ENCODE results near the gene CTIF. TPM values are rescaled to one million over a fixed set of nuclear protein-coding genes. Genes with fewer than 3 reads are reported as not detected.

Gene CTIF
- total and polyA plus RNA-seq, 2 experiments from 2014 or later: 22.1 to 27.9 TPM

DNA sequence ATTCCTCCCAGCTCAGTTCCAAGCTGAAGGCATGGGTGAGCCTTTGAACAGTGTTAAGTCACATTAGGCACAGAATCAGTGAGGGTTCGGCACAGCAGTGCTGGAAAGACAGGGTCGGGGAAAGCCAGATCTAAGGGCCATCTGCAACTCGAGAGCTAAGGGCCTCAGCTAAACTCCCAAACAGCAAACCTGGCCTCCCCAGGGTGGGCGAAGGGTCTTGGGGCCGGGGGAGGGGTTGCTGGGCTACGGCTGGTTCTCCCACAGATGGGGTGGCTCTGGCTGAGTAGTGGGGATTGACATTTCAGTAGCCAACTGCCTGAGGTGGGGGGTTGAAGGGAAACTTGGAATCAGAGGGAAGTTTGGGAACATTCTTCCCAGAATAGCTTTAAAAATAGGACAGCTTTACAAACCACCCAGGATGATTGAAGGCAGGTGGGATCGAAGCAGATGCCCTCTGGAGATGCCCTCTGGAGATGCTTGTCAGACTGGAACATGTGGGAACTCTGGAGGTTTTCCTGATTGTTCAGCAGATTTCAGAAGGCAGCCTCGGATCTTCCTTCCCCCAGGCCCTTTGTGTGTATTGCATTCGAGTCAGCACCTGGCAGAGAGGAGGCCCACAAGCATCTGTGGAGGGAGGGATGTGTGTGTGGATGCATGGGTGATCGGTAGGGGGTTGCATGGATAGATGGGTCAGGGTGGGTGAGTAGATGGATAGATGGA, 255.6 kb downstream of the CTIF start:
- Histone ChIP-seq H3K4me3 (no peak overlapping the region), H2AFZ (no peak overlapping the region), H3K27me3 (no peaks in the 10 kb centered on the region), H3K4me2 (no peak overlapping the region), H3K36me3 (replicated peaks; ENCODE audit: insufficient read depth, low read depth) (no peaks in the 10 kb centered on the region), H3K27ac (no peak overlapping the region), H4K20me1 (ENCODE audit: insufficient read depth, poor library complexity, severe bottlenecking) (no peaks in the 10 kb centered on the region), H3K9me2 (replicated peaks; ENCODE audit: insufficient read depth) (no peaks in the 10 kb centered on the region), H3K79me2 (no peaks in the 10 kb centered on the region), H3K4me1 (ENCODE audit: insufficient read depth) (no peaks in the 10 kb centered on the region), H3K9me3 (ENCODE audit: low read depth) (no peaks in the 10 kb centered on the region)
- DNase-seq (ENCODE audit: low spot score): no peak
- WGBS (ENCODE audit: low lambda C conversion rate, missing lambda C conversion rate): 69% methylated on average over 10 of the region's 10 CpGs
- TF ChIP-seq EZH2phosphoT487 (IDR thresholded peaks at IDR 0.05; ENCODE audit: low read depth, severe bottlenecking, unreplicated experiment) (no peak), EZH2 (IDR thresholded peaks at IDR 0.05; ENCODE audit: borderline replicate concordance) (no peak)
- TF ChIP-seq, protein P1, sequence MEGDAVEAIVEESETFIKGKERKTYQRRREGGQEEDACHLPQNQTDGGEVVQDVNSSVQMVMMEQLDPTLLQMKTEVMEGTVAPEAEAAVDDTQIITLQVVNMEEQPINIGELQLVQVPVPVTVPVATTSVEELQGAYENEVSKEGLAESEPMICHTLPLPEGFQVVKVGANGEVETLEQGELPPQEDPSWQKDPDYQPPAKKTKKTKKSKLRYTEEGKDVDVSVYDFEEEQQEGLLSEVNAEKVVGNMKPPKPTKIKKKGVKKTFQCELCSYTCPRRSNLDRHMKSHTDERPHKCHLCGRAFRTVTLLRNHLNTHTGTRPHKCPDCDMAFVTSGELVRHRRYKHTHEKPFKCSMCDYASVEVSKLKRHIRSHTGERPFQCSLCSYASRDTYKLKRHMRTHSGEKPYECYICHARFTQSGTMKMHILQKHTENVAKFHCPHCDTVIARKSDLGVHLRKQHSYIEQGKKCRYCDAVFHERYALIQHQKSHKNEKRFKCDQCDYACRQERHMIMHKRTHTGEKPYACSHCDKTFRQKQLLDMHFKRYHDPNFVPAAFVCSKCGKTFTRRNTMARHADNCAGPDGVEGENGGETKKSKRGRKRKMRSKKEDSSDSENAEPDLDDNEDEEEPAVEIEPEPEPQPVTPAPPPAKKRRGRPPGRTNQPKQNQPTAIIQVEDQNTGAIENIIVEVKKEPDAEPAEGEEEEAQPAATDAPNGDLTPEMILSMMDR (IDR thresholded peaks at IDR 0.05; ENCODE audit: poor library complexity): no peak

DNA sequence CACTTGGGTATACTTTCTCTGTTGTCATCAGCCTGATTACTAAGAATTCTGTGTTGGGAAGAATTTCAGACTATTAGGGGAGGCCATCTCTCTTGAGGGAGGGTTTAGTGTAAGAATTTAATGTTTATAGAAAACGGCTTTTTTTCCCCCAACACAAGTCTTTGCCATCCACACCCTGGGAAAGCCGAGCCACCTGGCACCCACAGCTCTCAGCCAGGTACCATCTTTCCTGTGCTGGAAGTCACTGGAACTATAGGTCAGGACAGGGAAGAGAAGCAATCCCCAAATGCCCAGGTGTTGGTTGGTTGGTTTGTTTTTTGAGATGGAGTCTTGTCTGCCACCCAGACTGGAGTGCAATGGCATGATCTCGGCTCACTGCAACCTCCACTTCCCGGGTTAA, 256.9 kb downstream of the CTIF start:
- TF ChIP-seq, protein P1 (IDR thresholded peaks at IDR 0.05; ENCODE audit: poor library complexity): no peak
- TF ChIP-seq EZH2phosphoT487 (IDR thresholded peaks at IDR 0.05; ENCODE audit: low read depth, severe bottlenecking, unreplicated experiment) (no peak), EZH2 (IDR thresholded peaks at IDR 0.05; ENCODE audit: borderline replicate concordance) (no peak)

DNA sequence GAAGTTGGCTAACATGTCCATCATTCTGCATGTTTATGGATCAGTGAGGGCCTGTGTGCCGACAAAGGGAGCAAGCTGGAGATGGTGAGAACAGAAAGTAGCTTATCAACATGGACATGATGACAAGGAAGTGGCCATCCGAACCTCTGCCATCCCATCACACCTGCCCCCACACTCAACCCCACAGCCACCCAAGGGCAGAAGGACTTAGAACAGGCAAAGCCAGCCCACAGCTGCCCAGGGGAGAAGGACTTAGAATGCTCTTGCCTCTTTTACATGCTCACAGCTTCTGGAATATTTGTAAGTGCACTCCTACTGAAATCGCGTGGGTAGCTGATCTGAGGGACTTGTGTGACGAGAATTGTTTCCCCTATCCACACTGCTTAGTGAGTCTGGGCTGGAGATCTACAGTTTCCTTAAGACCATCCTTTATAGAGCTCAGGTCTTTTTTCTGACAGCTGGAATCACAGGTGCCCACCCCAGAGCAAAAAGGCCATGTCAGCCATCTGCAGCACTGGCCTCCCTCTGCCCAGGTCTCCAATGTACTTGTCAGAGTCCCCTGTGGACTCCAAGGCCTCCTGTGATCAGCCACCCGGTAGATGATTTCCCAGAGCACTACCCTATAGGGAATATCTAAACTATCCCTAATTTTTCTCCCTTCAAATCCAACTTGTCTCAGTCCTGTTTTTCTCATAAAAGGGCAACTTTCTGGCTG, 257.8 kb downstream of the CTIF start:
- Histone ChIP-seq H3K4me3 (no peak overlapping the region), H3K27me3 (no peaks in the 10 kb centered on the region), H3K9me3 (ENCODE audit: low read depth) (no peaks in the 10 kb centered on the region), H4K20me1 (ENCODE audit: insufficient read depth, poor library complexity, severe bottlenecking) (no peaks in the 10 kb centered on the region), H3K4me1 (ENCODE audit: insufficient read depth) (peaks cover 11% of the 10 kb centered on the region), H3K36me3 (replicated peaks; ENCODE audit: insufficient read depth, low read depth) (no peaks in the 10 kb centered on the region), H3K9me2 (replicated peaks; ENCODE audit: insufficient read depth) (no peaks in the 10 kb centered on the region), H3K27ac (no peak overlapping the region), H2AFZ (no peak overlapping the region), H3K4me2 (no peak overlapping the region), H3K79me2 (no peaks in the 10 kb centered on the region)
- TF ChIP-seq, protein P1 (IDR thresholded peaks at IDR 0.05; ENCODE audit: poor library complexity): no peak
- TF ChIP-seq EZH2phosphoT487 (IDR thresholded peaks at IDR 0.05; ENCODE audit: low read depth, severe bottlenecking, unreplicated experiment) (no peak), EZH2 (IDR thresholded peaks at IDR 0.05; ENCODE audit: borderline replicate concordance) (no peak)
- no peak for DNase-seq (ENCODE audit: low spot score)
- 95% methylated on average over 6 of the region's 6 CpGs for WGBS (ENCODE audit: low lambda C conversion rate, missing lambda C conversion rate)

More for the DNA sequence above, 256.9 kb downstream of the CTIF start:
- DNase-seq (ENCODE audit: low spot score): no peak
- Histone ChIP-seq H3K27ac (no peak overlapping the region), H3K4me1 (ENCODE audit: insufficient read depth) (peaks cover 2% of the 10 kb centered on the region), H3K27me3 (no peaks in the 10 kb centered on the region), H3K4me2 (no peak overlapping the region), H3K79me2 (no peaks in the 10 kb centered on the region), H3K4me3 (no peak overlapping the region), H4K20me1 (ENCODE audit: insufficient read depth, poor library complexity, severe bottlenecking) (no peaks in the 10 kb centered on the region), H3K9me3 (ENCODE audit: low read depth) (no peaks in the 10 kb centered on the region), H3K9me2 (replicated peaks; ENCODE audit: insufficient read depth) (no peaks in the 10 kb centered on the region), H2AFZ (no peak overlapping the region), H3K36me3 (replicated peaks; ENCODE audit: insufficient read depth, low read depth) (no peaks in the 10 kb centered on the region)
- WGBS (ENCODE audit: low lambda C conversion rate, missing lambda C conversion rate): 97% methylated on average over 4 of the region's 4 CpGs

Measured in hepatocyte (in vitro differentiated cells).